Measurements from ENCODE around the gene KRTAP10-6.

KRTAP10-6 gene

DNA sequence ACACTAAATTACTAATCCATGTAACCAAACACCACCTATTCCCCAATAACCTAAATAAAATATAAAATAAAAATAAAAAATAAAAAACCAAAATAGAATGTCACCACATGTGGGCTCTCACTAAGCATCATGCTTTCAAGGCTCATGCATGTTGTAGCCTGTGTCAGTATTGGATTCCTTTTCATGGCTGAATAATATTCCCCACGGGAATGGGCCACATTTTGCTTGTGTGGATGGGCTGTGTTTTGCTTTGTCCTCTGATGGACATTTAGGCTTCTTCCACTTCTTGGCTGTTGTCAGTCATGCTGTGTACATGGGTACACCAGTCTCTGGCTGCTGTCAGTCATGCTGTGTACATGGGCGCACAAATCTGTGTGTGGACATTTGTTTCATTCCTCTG, 3.2 kb downstream of the KRTAP10-6 start:
- H3K9me3 ChIP-seq (ENCODE audit: insufficient read depth, low read depth, low read length), result peaks cover 4% of the 10 kb centered on the region
- no peaks in the 10 kb centered on the region for H3K79me2 ChIP-seq (ENCODE audit: control insufficient read depth, insufficient read depth, low read length, poor library complexity)
- no peak overlapping the region for H3K23ac ChIP-seq (ENCODE audit: low read length)
- no peak overlapping the region for H3K18ac ChIP-seq (ENCODE audit: low read length)
- H3K4me3 ChIP-seq (ENCODE audit: low read depth, low read length), result no peak overlapping the region
- no CpG with 5 or more reads among the region's 2 CpGs for WGBS (ENCODE audit: extremely low coverage, insufficient coverage, insufficient read length)
- H3K36me3 ChIP-seq (ENCODE audit: control insufficient read depth in 1 of 2, insufficient read depth in 2 of 2, low read length in 2 of 2), result no peaks in the 10 kb centered on the region
- H2AK5ac ChIP-seq (ENCODE audit: low read length), result no peak overlapping the region
- H2BK120ac ChIP-seq (ENCODE audit: insufficient read depth, low read length, poor library complexity), result no peak overlapping the region
- H3K4me2 ChIP-seq (ENCODE audit: low read length), result no peak overlapping the region
- H4K8ac ChIP-seq (ENCODE audit: low read depth, low read length), result no peak overlapping the region
- no peak overlapping the region for H3K4ac ChIP-seq (ENCODE audit: low read depth, low read length)
- DNase-seq, result no peak
- peaks cover 3 to 8% of the 10 kb centered on the region in 2 experiments for H3K4me1 ChIP-seq (ENCODE audit: control insufficient read depth in 1 of 2, insufficient read depth in 2 of 2, low read length in 2 of 2)
- no peak overlapping the region for H2BK5ac ChIP-seq (ENCODE audit: low read depth, low read length, poor library complexity)
- no peak overlapping the region for H2AFZ ChIP-seq (ENCODE audit: insufficient read depth, low read length, poor library complexity)
- no peak overlapping the region for H4K91ac ChIP-seq (ENCODE audit: low read depth, low read length)
- H3K27ac ChIP-seq (ENCODE audit: low read depth, low read length), result no peak overlapping the region
- H3K27me3 ChIP-seq (ENCODE audit: insufficient read depth, low read length), result no peaks in the 10 kb centered on the region
- no peak overlapping the region for H3K14ac ChIP-seq (ENCODE audit: low read length)
- H2BK12ac ChIP-seq (ENCODE audit: low read length), result no peak overlapping the region
- H3K79me1 ChIP-seq (ENCODE audit: low read length), result peaks cover 9% of the 10 kb centered on the region
- H3K9ac ChIP-seq (ENCODE audit: low read length), result no peak overlapping the region
- no peak overlapping the region for H4K12ac ChIP-seq (ENCODE audit: low read depth, low read length)

DNA sequence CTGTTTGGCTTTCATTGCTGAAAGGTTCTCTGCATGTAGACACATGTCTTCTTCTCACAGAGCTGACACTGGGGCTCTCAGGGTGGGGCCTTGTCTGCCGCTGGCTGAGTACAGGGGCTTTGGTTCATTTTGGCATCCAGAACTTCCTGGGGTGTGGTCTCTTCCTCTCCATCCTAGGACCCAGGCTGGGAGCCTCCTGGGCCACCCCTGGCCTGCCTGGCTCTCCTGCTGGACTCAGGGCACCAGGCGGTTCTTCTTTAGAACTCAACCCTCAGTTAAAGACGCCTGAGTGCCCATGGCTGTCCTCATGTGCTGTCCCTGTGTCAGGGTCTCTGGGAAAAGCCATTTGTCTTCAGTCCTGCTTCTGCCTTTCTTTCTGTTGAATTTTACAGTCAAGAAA, 6.4 kb downstream of the KRTAP10-6 start:
- Histone ChIP-seq H3K4me2 (ENCODE audit: low read length) (no peak overlapping the region), H3K4me3 (ENCODE audit: low read depth, low read length) (no peak overlapping the region), H3K23ac (ENCODE audit: low read length) (no peak overlapping the region), H3K27ac (ENCODE audit: low read depth, low read length) (no peak overlapping the region), H2BK5ac (ENCODE audit: low read depth, low read length, poor library complexity) (no peak overlapping the region), H2BK120ac (ENCODE audit: insufficient read depth, low read length, poor library complexity) (no peak overlapping the region), H2AFZ (ENCODE audit: insufficient read depth, low read length, poor library complexity) (no peak overlapping the region), H3K9me3 (ENCODE audit: insufficient read depth, low read depth, low read length) (peaks cover 3% of the 10 kb centered on the region), H4K12ac (ENCODE audit: low read depth, low read length) (no peak overlapping the region), H3K36me3 (ENCODE audit: control insufficient read depth in 1 of 2, insufficient read depth in 2 of 2, low read length in 2 of 2) (no peaks in the 10 kb centered on the region), H3K27me3 (ENCODE audit: insufficient read depth, low read length) (no peaks in the 10 kb centered on the region), H3K4me1 (ENCODE audit: control insufficient read depth in 1 of 2, insufficient read depth in 2 of 2, low read length in 2 of 2) (no peaks in the 10 kb centered on the region), H3K9ac (ENCODE audit: low read length) (no peak overlapping the region), H3K4ac (ENCODE audit: low read depth, low read length) (no peak overlapping the region), H3K79me1 (ENCODE audit: low read length) (no peaks in the 10 kb centered on the region), H2BK12ac (ENCODE audit: low read length) (no peak overlapping the region), H3K14ac (ENCODE audit: low read length) (no peak overlapping the region), H2AK5ac (ENCODE audit: low read length) (no peak overlapping the region), H3K79me2 (ENCODE audit: control insufficient read depth, insufficient read depth, low read length, poor library complexity) (no peaks in the 10 kb centered on the region), H4K8ac (ENCODE audit: low read depth, low read length) (no peak overlapping the region), H3K18ac (ENCODE audit: low read length) (no peak overlapping the region), H4K91ac (ENCODE audit: low read depth, low read length) (no peak overlapping the region)
- no peak for DNase-seq
- no CpG with 5 or more reads among the region's 3 CpGs for WGBS (ENCODE audit: extremely low coverage, insufficient coverage, insufficient read length)

DNA sequence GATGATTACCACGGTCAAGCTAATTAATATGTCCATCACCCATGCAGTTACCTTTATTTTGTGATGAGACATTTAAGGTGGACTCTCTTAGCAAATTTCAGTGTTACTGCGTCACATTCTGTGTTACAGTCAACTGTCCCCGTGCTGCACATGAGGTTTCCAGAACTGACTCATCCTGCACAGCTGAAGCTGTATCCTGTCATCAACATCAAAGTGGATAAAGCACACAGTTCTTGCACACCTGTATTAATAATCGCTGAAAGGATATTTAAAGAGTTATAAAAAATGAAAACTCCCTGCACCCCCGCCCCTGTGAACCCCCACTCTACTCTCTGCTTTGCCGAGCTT, 8.5 kb downstream of the KRTAP10-6 start:
- Histone ChIP-seq H3K79me2 (ENCODE audit: control insufficient read depth, insufficient read depth, low read length, poor library complexity) (no peaks in the 10 kb centered on the region), H3K23ac (ENCODE audit: low read length) (no peak overlapping the region), H3K4me2 (ENCODE audit: low read length) (no peak overlapping the region), H3K18ac (ENCODE audit: low read length) (no peak overlapping the region), H3K4ac (ENCODE audit: low read depth, low read length) (no peak overlapping the region), H3K79me1 (ENCODE audit: low read length) (no peaks in the 10 kb centered on the region), H3K9ac (ENCODE audit: low read length) (no peak overlapping the region), H4K8ac (ENCODE audit: low read depth, low read length) (no peak overlapping the region), H3K27me3 (ENCODE audit: insufficient read depth, low read length) (no peaks in the 10 kb centered on the region), H3K27ac (ENCODE audit: low read depth, low read length) (no peak overlapping the region), H2BK120ac (ENCODE audit: insufficient read depth, low read length, poor library complexity) (no peak overlapping the region), H2AFZ (ENCODE audit: insufficient read depth, low read length, poor library complexity) (no peak overlapping the region), H2BK12ac (ENCODE audit: low read length) (no peak overlapping the region), H3K36me3 (ENCODE audit: control insufficient read depth in 1 of 2, insufficient read depth in 2 of 2, low read length in 2 of 2) (no peaks in the 10 kb centered on the region), H3K4me1 (ENCODE audit: control insufficient read depth in 1 of 2, insufficient read depth in 2 of 2, low read length in 2 of 2) (no peaks in the 10 kb centered on the region), H4K91ac (ENCODE audit: low read depth, low read length) (no peak overlapping the region), H2AK5ac (ENCODE audit: low read length) (no peak overlapping the region), H3K4me3 (ENCODE audit: low read depth, low read length) (no peak overlapping the region), H2BK5ac (ENCODE audit: low read depth, low read length, poor library complexity) (no peak overlapping the region), H4K12ac (ENCODE audit: low read depth, low read length) (no peak overlapping the region), H3K9me3 (ENCODE audit: insufficient read depth, low read depth, low read length) (peaks cover 6% of the 10 kb centered on the region), H3K14ac (ENCODE audit: low read length) (no peak overlapping the region)
- no CpG with 5 or more reads among the region's 6 CpGs for WGBS (ENCODE audit: extremely low coverage, insufficient coverage, insufficient read length)
- no peak for DNase-seq

DNA sequence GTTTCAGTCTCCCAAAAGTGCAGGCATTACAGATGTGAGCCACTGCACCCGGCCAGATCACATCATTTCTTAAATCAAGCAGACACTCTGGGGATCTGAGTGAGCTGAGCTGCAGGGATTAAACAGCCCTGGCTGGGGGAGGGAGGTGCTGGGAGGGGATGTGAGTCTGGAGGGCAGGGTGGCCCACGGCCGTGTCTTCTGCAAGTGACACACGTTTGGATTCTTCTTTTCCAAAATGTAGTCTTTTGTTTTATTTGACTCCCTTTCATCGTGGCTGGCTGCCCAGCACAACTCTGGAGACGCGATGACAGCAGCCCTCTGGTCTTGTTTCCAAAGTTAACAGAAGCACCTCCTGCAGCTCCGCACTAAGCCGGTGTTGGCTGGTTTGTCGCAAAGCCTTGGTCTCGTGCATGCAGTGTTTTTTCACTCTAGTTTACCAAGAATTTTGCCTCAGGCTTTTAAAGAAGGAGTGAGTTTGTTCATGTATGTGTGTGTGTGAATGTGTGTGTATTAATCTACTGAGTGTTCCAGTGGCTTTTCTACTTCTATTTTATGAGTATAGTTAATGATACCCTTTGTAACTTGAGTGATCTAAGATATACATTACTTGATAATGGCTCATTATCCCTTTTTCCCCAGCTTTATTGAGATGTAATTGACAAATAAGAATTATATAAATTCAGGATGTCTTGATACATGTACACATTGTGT, 9.1 kb downstream of the KRTAP10-6 start:
- H3K4me3 ChIP-seq (ENCODE audit: low read depth, low read length), result no peak overlapping the region
- H2BK5ac ChIP-seq (ENCODE audit: low read depth, low read length, poor library complexity), result no peak overlapping the region
- no peak overlapping the region for H4K12ac ChIP-seq (ENCODE audit: low read depth, low read length)
- H3K4me1 ChIP-seq (ENCODE audit: control insufficient read depth in 1 of 2, insufficient read depth in 2 of 2, low read length in 2 of 2), result no peaks in the 10 kb centered on the region
- H3K27ac ChIP-seq (ENCODE audit: low read depth, low read length), result no peak overlapping the region
- H3K9me3 ChIP-seq (ENCODE audit: insufficient read depth, low read depth, low read length), result peaks cover 10% of the 10 kb centered on the region
- no peaks in the 10 kb centered on the region for H3K79me1 ChIP-seq (ENCODE audit: low read length)
- no peaks in the 10 kb centered on the region for H3K36me3 ChIP-seq (ENCODE audit: control insufficient read depth in 1 of 2, insufficient read depth in 2 of 2, low read length in 2 of 2)
- no peak overlapping the region for H3K14ac ChIP-seq (ENCODE audit: low read length)
- H3K9ac ChIP-seq (ENCODE audit: low read length), result no peak overlapping the region
- no peak overlapping the region for H4K91ac ChIP-seq (ENCODE audit: low read depth, low read length)
- no peak overlapping the region for H2BK12ac ChIP-seq (ENCODE audit: low read length)
- H3K4ac ChIP-seq (ENCODE audit: low read depth, low read length), result no peak overlapping the region
- no peak overlapping the region for H2AFZ ChIP-seq (ENCODE audit: insufficient read depth, low read length, poor library complexity)
- no peaks in the 10 kb centered on the region for H3K27me3 ChIP-seq (ENCODE audit: insufficient read depth, low read length)
- peak in 1 of 2 donors; percentile 4 for DNase-seq
- H3K4me2 ChIP-seq (ENCODE audit: low read length), result no peak overlapping the region
- no peak overlapping the region for H2BK120ac ChIP-seq (ENCODE audit: insufficient read depth, low read length, poor library complexity)
- H4K8ac ChIP-seq (ENCODE audit: low read depth, low read length), result no peak overlapping the region
- no peak overlapping the region for H3K18ac ChIP-seq (ENCODE audit: low read length)
- WGBS (ENCODE audit: extremely low coverage, insufficient coverage, insufficient read length), result no CpG with 5 or more reads among the region's 11 CpGs
- H2AK5ac ChIP-seq (ENCODE audit: low read length), result no peak overlapping the region
- no peaks in the 10 kb centered on the region for H3K79me2 ChIP-seq (ENCODE audit: control insufficient read depth, insufficient read depth, low read length, poor library complexity)
- H3K23ac ChIP-seq (ENCODE audit: low read length), result no peak overlapping the region
